ENCODE data around the gene EIF2A.

DNA sequence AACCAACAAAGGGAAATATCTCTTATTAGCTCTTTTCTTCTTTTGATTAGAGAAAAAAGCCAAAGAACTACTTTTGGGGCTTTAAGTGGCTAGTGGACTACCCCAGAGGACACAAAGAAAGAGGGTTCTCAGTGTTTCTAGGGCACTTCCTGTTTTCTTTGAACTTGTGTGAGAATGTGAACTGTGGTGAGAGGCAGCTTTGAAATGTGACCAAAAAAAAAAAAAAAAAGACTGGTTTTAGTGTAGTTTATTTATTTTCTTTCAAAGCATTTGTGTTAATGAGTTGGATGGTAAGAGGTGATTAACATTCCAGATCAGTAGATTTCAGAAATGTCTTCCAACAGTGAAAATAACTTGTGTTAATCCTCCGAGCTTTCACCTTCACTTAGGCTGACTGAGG, 88.9 kb downstream of the EIF2A start:
- no peak for TF ChIP-seq POLR2A (IDR thresholded peaks at IDR 0.05; ENCODE audit: low read length)
- no peak for TF ChIP-seq CTCF (IDR thresholded peaks at IDR 0.05)
- TF ChIP-seq JUN (IDR thresholded peaks at IDR 0.05), result no peak
- no peak for TF ChIP-seq MAFK (IDR thresholded peaks at IDR 0.05; ENCODE audit: partially characterized antibody)
- TF ChIP-seq CBX2 (IDR thresholded peaks at IDR 0.05; ENCODE audit: borderline replicate concordance, low read depth), result no peak
- no peak for TF ChIP-seq SREBF2 (IDR thresholded peaks at IDR 0.05)
- no peak for TF ChIP-seq HDAC2 (IDR thresholded peaks at IDR 0.05)
- TF ChIP-seq RFX5 (IDR thresholded peaks at IDR 0.05), result no peak
- TF ChIP-seq REST (IDR thresholded peaks at IDR 0.05), result no peak
- TF ChIP-seq EP300 (IDR thresholded peaks at IDR 0.05), result no peak
- TF ChIP-seq CEBPB (IDR thresholded peaks at IDR 0.05), result no peak
- TF ChIP-seq RAD21 (conservative IDR thresholded peaks at IDR 0.05 in 1 of 2, IDR thresholded peaks at IDR 0.05 in 1 of 2), result no peak
- no peak for TF ChIP-seq SMC3 (IDR thresholded peaks at IDR 0.05)
- no peak for TF ChIP-seq BHLHE40 (IDR thresholded peaks at IDR 0.05; ENCODE audit: low read depth, low read length)
